Trophoblast cell (in vitro differentiated cells and primary cell): ENCODE measurements around the gene FEM1B.

Source experiments
- DNase-seq, 2 donors: peaks; one replicate each; pipeline ENCODE4 v3.0.0-alpha.2; 2016
- H2AFZ ChIP-seq: 2 replicates; pipeline ENCODE4 v1.6.1; 2013; ENCODE audit warnings: low read length, moderate library complexity, mild to moderate bottlenecking; ENCODE audit not compliant: insufficient read depth, poor library complexity
- H2AK5ac ChIP-seq: 2 replicates; pipeline ENCODE4 v1.6.1; 2013; ENCODE audit warnings: mild to moderate bottlenecking, low read length
- H2BK120ac ChIP-seq: 2 replicates; pipeline ENCODE4 v1.6.1; 2013; ENCODE audit warnings: low read length, mild to moderate bottlenecking, moderate library complexity; ENCODE audit not compliant: insufficient read depth, poor library complexity
- H2BK12ac ChIP-seq: 2 replicates; pipeline ENCODE4 v1.6.1; 2013; ENCODE audit warnings: mild to moderate bottlenecking, low read length, moderate library complexity
- H2BK5ac ChIP-seq: 2 replicates; pipeline ENCODE4 v1.6.1; 2013; ENCODE audit warnings: low read length, low read depth, moderate library complexity, mild to moderate bottlenecking; ENCODE audit not compliant: poor library complexity
- H3K14ac ChIP-seq: 2 replicates; pipeline ENCODE4 v1.6.1; 2013; ENCODE audit warnings: mild to moderate bottlenecking, low read length
- H3K18ac ChIP-seq: 2 replicates; pipeline ENCODE4 v1.6.1; 2013; ENCODE audit warnings: mild to moderate bottlenecking, low read length
- H3K23ac ChIP-seq: 2 replicates; pipeline ENCODE4 v1.6.1; 2013; ENCODE audit warnings: low read length
- H3K27ac ChIP-seq: 2 replicates; pipeline ENCODE4 v1.5.1; 2013; ENCODE audit warnings: low read depth, mild to moderate bottlenecking, inconsistent platforms, low read length, moderate library complexity
- H3K27me3 ChIP-seq: 2 replicates; pipeline ENCODE4 v1.6.1; 2013; ENCODE audit warnings: inconsistent platforms, mild to moderate bottlenecking, low read length, moderate library complexity; ENCODE audit not compliant: insufficient read depth
- H3K36me3 ChIP-seq, 2 experiments: 1 replicate in 1 of 2; 2 replicates in 1 of 2; pipeline ENCODE4 v1.6.1; 2013; ENCODE audit warnings: low read length in 2 of 2, mild to moderate bottlenecking in 2 of 2, moderate library complexity in 1 of 2; ENCODE audit not compliant: insufficient read depth in 2 of 2, control insufficient read depth in 1 of 2
- H3K4ac ChIP-seq: 2 replicates; pipeline ENCODE4 v1.6.1; 2013; ENCODE audit warnings: low read depth, mild to moderate bottlenecking, low read length, moderate library complexity
- H3K4me1 ChIP-seq, 2 experiments: 1 replicate in 1 of 2; 2 replicates in 1 of 2; pipeline ENCODE4 v1.6.1; 2013; ENCODE audit warnings: low read length in 2 of 2, mild to moderate bottlenecking in 2 of 2, moderate library complexity in 1 of 2; ENCODE audit not compliant: insufficient read depth in 2 of 2, control insufficient read depth in 1 of 2
- H3K4me2 ChIP-seq: 2 replicates; pipeline ENCODE4 v1.6.1; 2013; ENCODE audit warnings: inconsistent platforms, mild to moderate bottlenecking, low read length, moderate library complexity
- H3K4me3 ChIP-seq: 2 replicates; pipeline ENCODE4 v1.5.1; 2013; ENCODE audit warnings: mild to moderate bottlenecking, low read depth, low read length, inconsistent platforms
- H3K79me1 ChIP-seq: one replicate; pipeline ENCODE4 v1.6.1; 2013; ENCODE audit warnings: low read length
- H3K79me2 ChIP-seq: 2 replicates; pipeline ENCODE4 v1.6.1; 2013; ENCODE audit warnings: low read length, mild to moderate bottlenecking; ENCODE audit not compliant: control insufficient read depth, insufficient read depth, poor library complexity
- H3K9ac ChIP-seq: 2 replicates; pipeline ENCODE4 v1.6.1; 2013; ENCODE audit warnings: mild to moderate bottlenecking, low read length
- H3K9me3 ChIP-seq: 2 replicates; pipeline ENCODE4 v1.6.1; 2013; ENCODE audit warnings: low read depth, mild to moderate bottlenecking, control low read depth, inconsistent platforms, low read length; ENCODE audit not compliant: insufficient read depth
- H4K12ac ChIP-seq: 2 replicates; pipeline ENCODE4 v1.6.1; 2013; ENCODE audit warnings: low read depth, mild to moderate bottlenecking, low read length, moderate library complexity
- H4K8ac ChIP-seq: 2 replicates; pipeline ENCODE4 v1.6.1; 2013; ENCODE audit warnings: low read depth, mild to moderate bottlenecking, low read length, moderate library complexity
- H4K91ac ChIP-seq: one replicate; pipeline ENCODE4 v1.6.1; 2013; ENCODE audit warnings: low read depth, mild to moderate bottlenecking, low read length, moderate library complexity
- WGBS: extraction: QIAGEN DNeasy Blood & Tissue Kit; methylation state at CpG from one replicate; pipeline ENCODE4 v1.1.7; 2013; ENCODE audit warnings: missing lambda C conversion rate; ENCODE audit not compliant: insufficient read length, insufficient coverage; ENCODE audit errors: extremely low coverage; 5-methylcytosine and 5-hydroxymethylcytosine counted together

Gene FEM1B

GRCh38 chr15:68278345-68278594, 725 bp downstream of the FEM1B start:
- peak overlapping the region; percentile 91 for H4K91ac ChIP-seq
- peak overlapping the region; percentile 100 for H3K27ac ChIP-seq
- no peak for DNase-seq
- H2AK5ac ChIP-seq = peak overlapping the region; percentile 6
- peak overlapping the region; percentile 98 for H2BK120ac ChIP-seq
- peak overlapping the region; percentile 92 for H4K12ac ChIP-seq
- peaks cover 0 to 8% of the 10 kb centered on the region in 2 experiments for H3K4me1 ChIP-seq
- no peaks in the 10 kb centered on the region for H3K36me3 ChIP-seq
- H3K9ac ChIP-seq = peak overlapping the region; percentile 97
- no peak overlapping the region for H2BK12ac ChIP-seq
- peak overlapping the region; percentile 84 for H2AFZ ChIP-seq
- H3K4me2 ChIP-seq = peak overlapping the region; percentile 83
- WGBS = no CpG with 5 or more reads among the region's 22 CpGs
- no peak overlapping the region for H3K23ac ChIP-seq
- H4K8ac ChIP-seq = peak overlapping the region; percentile 95
- H3K79me1 ChIP-seq = peaks cover 16% of the 10 kb centered on the region
- H3K18ac ChIP-seq = peak overlapping the region; percentile 99
- peaks cover 21% of the 10 kb centered on the region for H3K79me2 ChIP-seq
- H3K27me3 ChIP-seq = no peaks in the 10 kb centered on the region
- peak overlapping the region; percentile 90 for H2BK5ac ChIP-seq
- H3K4ac ChIP-seq = peak overlapping the region; percentile 20
- no peaks in the 10 kb centered on the region for H3K9me3 ChIP-seq
- H3K4me3 ChIP-seq = peak overlapping the region; percentile 84
- peak overlapping the region; percentile 91 for H3K14ac ChIP-seq

- Histone ChIP-seq H3K79me2 (peaks cover 21% of the 10 kb centered on the region), H2BK120ac (peak overlapping the region; percentile 98), H4K12ac (peak overlapping the region; percentile 92), H2BK12ac (no peak overlapping the region), H3K9ac (peak overlapping the region; percentile 97), H2AK5ac (peak overlapping the region; percentile 6), H3K27me3 (no peaks in the 10 kb centered on the region), H3K4me2 (peak overlapping the region; percentile 83), H4K91ac (peak overlapping the region; percentile 91), H3K4me1 (peaks cover 0 to 6% of the 10 kb centered on the region in 2 experiments), H3K27ac (peak overlapping the region; percentile 100), H3K4ac (peak overlapping the region; percentile 20), H3K36me3 (peaks cover 0 to under 1% of the 10 kb centered on the region in 2 experiments), H3K79me1 (peaks cover 16% of the 10 kb centered on the region), H3K4me3 (peak overlapping the region; percentile 84), H2BK5ac (peak overlapping the region; percentile 90), H4K8ac (peak overlapping the region; percentile 95), H3K18ac (peak overlapping the region; percentile 99), H3K9me3 (no peaks in the 10 kb centered on the region), H3K23ac (no peak overlapping the region), H3K14ac (peak overlapping the region; percentile 91), H2AFZ (no peak overlapping the region)
- DNase-seq = peak in 1 of 2 donors; percentile 15
- WGBS = no CpG with 5 or more reads among the region's 23 CpGs
Measured at GRCh38 chr15:68278595-68279405, 1.3 kb downstream of the FEM1B start.

- no peak overlapping the region for H2AK5ac ChIP-seq
- H3K79me1 ChIP-seq = peaks cover 16% of the 10 kb centered on the region
- H3K4me3 ChIP-seq = no peak overlapping the region
- WGBS = no CpG with 5 or more reads among the region's 11 CpGs
- H3K9me3 ChIP-seq = peaks cover 2% of the 10 kb centered on the region
- H3K36me3 ChIP-seq = peaks cover 4 to 6% of the 10 kb centered on the region in 2 experiments
- H3K14ac ChIP-seq = no peak overlapping the region
- no peak overlapping the region for H4K91ac ChIP-seq
- H4K8ac ChIP-seq = no peak overlapping the region
- peaks cover 21% of the 10 kb centered on the region for H3K79me2 ChIP-seq
- no peak for DNase-seq
- no peak overlapping the region for H3K9ac ChIP-seq
- H2BK5ac ChIP-seq = no peak overlapping the region
- no peak overlapping the region for H2AFZ ChIP-seq
- H3K18ac ChIP-seq = no peak overlapping the region
- no peak overlapping the region for H2BK120ac ChIP-seq
- peak overlapping the region; percentile 98 for H3K4ac ChIP-seq
- H3K23ac ChIP-seq = no peak overlapping the region
- H4K12ac ChIP-seq = no peak overlapping the region
- H3K27me3 ChIP-seq = no peaks in the 10 kb centered on the region
- H3K27ac ChIP-seq = no peak overlapping the region
- H2BK12ac ChIP-seq = no peak overlapping the region
- peaks cover 0 to 6% of the 10 kb centered on the region in 2 experiments for H3K4me1 ChIP-seq
- H3K4me2 ChIP-seq = peak overlapping the region; percentile 33
Measured at GRCh38 chr15:68279779-68280753, 2.5 kb downstream of the FEM1B start.

- Histone ChIP-seq H3K27ac (no peak overlapping the region), H3K79me1 (peaks cover 16% of the 10 kb centered on the region), H3K4me1 (peaks cover 0 to 6% of the 10 kb centered on the region in 2 experiments), H2AFZ (no peak overlapping the region), H3K14ac (no peak overlapping the region), H2BK120ac (no peak overlapping the region), H3K36me3 (peaks cover 4 to 6% of the 10 kb centered on the region in 2 experiments), H3K9ac (no peak overlapping the region), H4K12ac (no peak overlapping the region), H2BK12ac (no peak overlapping the region), H3K4ac (no peak overlapping the region), H2AK5ac (no peak overlapping the region), H3K18ac (no peak overlapping the region), H3K4me2 (no peak overlapping the region), H3K79me2 (peaks cover 21% of the 10 kb centered on the region), H3K9me3 (peaks cover 2% of the 10 kb centered on the region), H3K23ac (no peak overlapping the region), H2BK5ac (no peak overlapping the region), H3K27me3 (no peaks in the 10 kb centered on the region), H4K8ac (no peak overlapping the region), H4K91ac (no peak overlapping the region), H3K4me3 (no peak overlapping the region)
- no peak for DNase-seq
- whole genome bisulfite sequencing = no CpG with 5 or more reads among the region's 1 CpG
Measured at GRCh38 chr15:68281008-68281407, 3.5 kb downstream of the FEM1B start.
